ENCODE results near the gene ADCY3.
"Not testable (repeated sequence)": the region's sequence is repeated elsewhere in the genome, so short reads cannot be mapped to it uniquely, and the experiment has no call there.

ADCY3 gene

GRCh38 chr2:24805811-24806660 is 114.0 kb downstream of the ADCY3 start:
- DNase-seq: not testable (repeated sequence)

- not testable (repeated sequence) for DNase-seq
Observed at GRCh38 chr2:24800487-24800886, 119.5 kb downstream of the ADCY3 start.

GRCh38 chr2:24797644-24798043 is 122.4 kb downstream of the ADCY3 start:
- no peak for DNase-seq

- no peak for DNase-seq
Observed at GRCh38 chr2:24793761-24794435, 126.1 kb downstream of the ADCY3 start.

GRCh38 chr2:24792874-24793760 is 126.9 kb downstream of the ADCY3 start, which contains the start of the genes CENPO and PTRHD1:
CENPO (plus strand) TSS chr2:24793425; CDS start chr2:24793920, 495 bp downstream.
PTRHD1 (minus strand) TSS chr2:24793391; CDS start chr2:24793377, 14 bp downstream.
- peak; percentile 95 for DNase-seq

GRCh38 chr2:24792542-24792873 is 127.5 kb downstream of the ADCY3 start:
- no peak for DNase-seq

GRCh38 chr2:24791452-24791851 is 128.6 kb downstream of the ADCY3 start:
- no peak for DNase-seq

GRCh38 chr2:24788816-24789215 is 131.2 kb downstream of the ADCY3 start:
- DNase-seq: no peak

GRCh38 chr2:24787532-24787931 is 132.5 kb downstream of the ADCY3 start:
- DNase-seq: no peak

- no peak for DNase-seq
Observed at GRCh38 chr2:24785671-24786321, 134.2 kb downstream of the ADCY3 start.

- DNase-seq: no peak
Observed at GRCh38 chr2:24783641-24784040, 136.4 kb downstream of the ADCY3 start.

- DNase-seq: no peak
Observed at GRCh38 chr2:24779116-24779515, 140.9 kb downstream of the ADCY3 start.

GRCh38 chr2:24774373-24774772 is 145.7 kb downstream of the ADCY3 start:
- no peak for DNase-seq

- DNase-seq: no peak
Observed at GRCh38 chr2:24771764-24772586, 148.1 kb downstream of the ADCY3 start.

- no peak for DNase-seq
Observed at GRCh38 chr2:24771061-24771460, 149.0 kb downstream of the ADCY3 start.

Measured in CD4-positive, alpha-beta T cell treated with Interleukin-17A for 1 hour (primary cell).